ENCODE results near the gene ARAP3. TPM values are rescaled to one million over a fixed set of nuclear protein-coding genes. Genes with fewer than 3 reads are reported as not detected.
A peak's percentile ranks its signal among the peaks of the same experiment; 100 is the strongest.
"Not testable (repeated sequence)": the region's sequence is repeated elsewhere in the genome, so short reads cannot be mapped to it uniquely, and the experiment has no call there.

The ARAP3 gene, protein sequence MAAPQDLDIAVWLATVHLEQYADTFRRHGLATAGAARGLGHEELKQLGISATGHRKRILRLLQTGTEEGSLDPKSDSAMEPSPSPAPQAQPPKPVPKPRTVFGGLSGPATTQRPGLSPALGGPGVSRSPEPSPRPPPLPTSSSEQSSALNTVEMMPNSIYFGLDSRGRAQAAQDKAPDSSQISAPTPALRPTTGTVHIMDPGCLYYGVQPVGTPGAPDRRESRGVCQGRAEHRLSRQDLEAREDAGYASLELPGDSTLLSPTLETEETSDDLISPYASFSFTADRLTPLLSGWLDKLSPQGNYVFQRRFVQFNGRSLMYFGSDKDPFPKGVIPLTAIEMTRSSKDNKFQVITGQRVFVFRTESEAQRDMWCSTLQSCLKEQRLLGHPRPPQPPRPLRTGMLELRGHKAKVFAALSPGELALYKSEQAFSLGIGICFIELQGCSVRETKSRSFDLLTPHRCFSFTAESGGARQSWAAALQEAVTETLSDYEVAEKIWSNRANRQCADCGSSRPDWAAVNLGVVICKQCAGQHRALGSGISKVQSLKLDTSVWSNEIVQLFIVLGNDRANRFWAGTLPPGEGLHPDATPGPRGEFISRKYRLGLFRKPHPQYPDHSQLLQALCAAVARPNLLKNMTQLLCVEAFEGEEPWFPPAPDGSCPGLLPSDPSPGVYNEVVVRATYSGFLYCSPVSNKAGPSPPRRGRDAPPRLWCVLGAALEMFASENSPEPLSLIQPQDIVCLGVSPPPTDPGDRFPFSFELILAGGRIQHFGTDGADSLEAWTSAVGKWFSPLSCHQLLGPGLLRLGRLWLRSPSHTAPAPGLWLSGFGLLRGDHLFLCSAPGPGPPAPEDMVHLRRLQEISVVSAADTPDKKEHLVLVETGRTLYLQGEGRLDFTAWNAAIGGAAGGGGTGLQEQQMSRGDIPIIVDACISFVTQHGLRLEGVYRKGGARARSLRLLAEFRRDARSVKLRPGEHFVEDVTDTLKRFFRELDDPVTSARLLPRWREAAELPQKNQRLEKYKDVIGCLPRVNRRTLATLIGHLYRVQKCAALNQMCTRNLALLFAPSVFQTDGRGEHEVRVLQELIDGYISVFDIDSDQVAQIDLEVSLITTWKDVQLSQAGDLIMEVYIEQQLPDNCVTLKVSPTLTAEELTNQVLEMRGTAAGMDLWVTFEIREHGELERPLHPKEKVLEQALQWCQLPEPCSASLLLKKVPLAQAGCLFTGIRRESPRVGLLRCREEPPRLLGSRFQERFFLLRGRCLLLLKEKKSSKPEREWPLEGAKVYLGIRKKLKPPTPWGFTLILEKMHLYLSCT (N-terminal part only)
- 6.8 TPM for total RNA-seq
- polyA plus RNA-seq (ENCODE audit: insufficient read depth in 1 of 8, insufficient read length in 8 of 8, low replicate concordance in 1 of 8): 10 to 100 TPM; 12.8 to 19.3 (median 14.1) TPM
- long read RNA-seq, donor 1, full-length matches to known transcripts: 1 of 1 reads
- long read RNA-seq, donor 1, partial matches to known transcripts: 0 of 1 reads
- long read RNA-seq, donor 1, other reads (novel, unspliced or antisense): 0 of 1 reads
- long read RNA-seq, donor 2: 0 reads
- long read RNA-seq, donor 3: 0 reads
- long read RNA-seq, donor 4: 0 reads
- long read RNA-seq, donor 5: 0 reads
- long read RNA-seq, donor 6: 0 reads
- long read RNA-seq, donor 7: 0 reads
- long read RNA-seq, donor 8: 0 reads
- long read RNA-seq, donor 9: 0 reads
- long read RNA-seq, donor 10: 0 reads
- long read RNA-seq, donor 11, full-length matches to known transcripts: 1 of 1 reads
- long read RNA-seq, donor 11, partial matches to known transcripts: 0 of 1 reads
- long read RNA-seq, donor 11, other reads (novel, unspliced or antisense): 0 of 1 reads

DNA sequence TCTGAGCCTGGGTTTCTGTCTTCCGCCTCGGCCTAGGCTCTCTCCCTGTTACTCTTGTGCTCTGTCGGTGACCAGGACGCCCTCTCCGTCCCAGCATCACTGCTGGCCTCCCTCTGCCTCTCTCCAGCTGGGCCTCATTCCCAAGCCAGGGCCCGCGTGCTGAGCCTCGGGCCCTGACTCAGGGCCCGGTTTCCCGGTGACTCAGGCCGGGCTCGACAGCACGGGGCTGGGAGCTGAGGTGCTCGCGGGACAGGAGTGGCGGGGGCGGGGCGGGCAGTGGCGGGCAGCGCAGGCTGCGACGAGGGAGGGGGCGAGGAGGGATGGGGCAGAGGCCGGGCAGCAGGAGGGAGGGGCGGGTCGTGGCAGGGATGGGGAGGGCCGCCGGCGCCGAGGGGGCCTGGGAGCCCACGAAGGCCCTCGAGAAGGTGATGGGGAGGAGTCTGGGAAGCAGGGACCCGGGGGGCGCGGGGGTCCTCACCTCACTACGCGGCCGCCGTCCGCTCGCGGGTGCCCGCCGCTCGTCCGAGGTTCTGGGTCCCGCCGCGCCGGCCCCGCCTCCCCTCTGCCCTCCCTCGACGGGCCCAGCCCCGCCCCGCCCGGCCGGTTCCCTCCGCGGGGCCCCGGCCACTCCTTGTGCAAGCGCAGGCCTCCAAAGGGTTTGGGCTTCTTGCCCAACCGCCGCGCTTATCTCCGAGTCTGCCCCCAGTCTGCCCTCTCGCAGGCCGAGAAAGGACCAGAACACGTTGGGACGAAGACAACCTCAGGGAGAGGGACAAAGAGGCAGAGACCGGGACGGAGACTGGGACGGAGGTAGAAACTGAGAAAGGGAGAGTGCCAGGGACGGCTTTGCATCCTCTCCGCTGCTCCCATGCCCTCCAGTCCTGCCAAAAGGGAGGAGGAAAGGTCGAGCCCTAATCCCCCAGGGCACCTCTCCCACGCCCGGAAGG, at the start of gene ARAP3:
ARAP3 (minus strand) TSS at position 536 of the 947 bp plus-strand sequence. CDS start 1,744 bp downstream, outside the sequence.
- peak within 1 kb of the TSS; percentile 31 for H3K4me3 ChIP-seq (ENCODE audit: low read length)
- DNase-seq: peak; percentile 74
- 2% methylated on average over 64 of the region's 77 CpGs for WGBS (ENCODE audit: insufficient coverage)
- peaks cover 8% of the 10 kb centered on the region for H3K27me3 ChIP-seq (ENCODE audit: control insufficient read depth, insufficient read depth, low read length)
- peaks cover 30% of the 10 kb centered on the region for H3K4me1 ChIP-seq (ENCODE audit: control insufficient read depth, insufficient read depth, low read length)
- no peaks in the 10 kb centered on the region for H3K9me3 ChIP-seq (replicated peaks; ENCODE audit: control insufficient read depth, low read depth, low read length)
- peak within 1 kb of the TSS; percentile 86 for H3K27ac ChIP-seq (ENCODE audit: low read length)
- H3K36me3 ChIP-seq (ENCODE audit: control insufficient read depth, insufficient read depth, low read length): no peaks in the 10 kb centered on the region

DNA sequence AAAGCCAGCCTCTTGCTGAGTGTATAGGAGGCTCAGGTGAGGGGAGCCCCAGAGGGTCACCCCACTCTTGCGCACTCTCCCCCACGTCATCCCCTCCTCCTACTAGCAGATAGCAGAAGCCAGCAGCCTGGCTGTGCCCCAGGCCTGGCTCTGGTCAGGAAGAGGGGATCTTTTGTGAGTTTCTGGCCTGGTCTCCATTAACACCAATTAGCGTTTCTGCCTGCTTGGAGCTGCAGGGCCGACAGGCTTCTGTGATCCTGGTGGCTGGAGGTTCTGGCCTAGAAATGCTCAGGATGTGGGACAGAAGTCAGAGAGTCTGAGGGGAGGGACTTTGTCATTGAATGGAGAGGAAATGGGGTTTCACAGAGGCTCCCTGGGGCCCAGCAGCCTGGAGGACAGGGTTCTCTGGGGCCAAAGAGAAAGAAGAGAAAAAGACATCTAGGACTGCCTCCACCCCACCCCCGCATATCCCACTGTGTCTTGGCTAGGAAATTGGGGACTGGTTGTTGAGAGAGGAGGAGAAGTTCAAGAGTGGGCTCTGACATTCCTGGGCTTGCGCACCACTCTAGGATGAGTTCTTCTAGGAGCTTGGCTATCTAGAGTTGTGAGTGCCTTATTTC, 47.5 kb upstream of the ARAP3 start:
- Histone ChIP-seq H3K4me1 (ENCODE audit: control insufficient read depth, insufficient read depth, low read length) (no peaks in the 10 kb centered on the region), H3K9me3 (replicated peaks; ENCODE audit: control insufficient read depth, low read depth, low read length) (no peaks in the 10 kb centered on the region), H3K36me3 (ENCODE audit: control insufficient read depth, insufficient read depth, low read length) (no peaks in the 10 kb centered on the region), H3K4me3 (ENCODE audit: low read length) (no peak overlapping the region), H3K27ac (ENCODE audit: low read length) (no peak overlapping the region), H3K27me3 (ENCODE audit: control insufficient read depth, insufficient read depth, low read length) (peaks cover 2% of the 10 kb centered on the region)
- no peak for DNase-seq
- WGBS (ENCODE audit: insufficient coverage): 17% methylated on average over 2 of the region's 6 CpGs

DNA sequence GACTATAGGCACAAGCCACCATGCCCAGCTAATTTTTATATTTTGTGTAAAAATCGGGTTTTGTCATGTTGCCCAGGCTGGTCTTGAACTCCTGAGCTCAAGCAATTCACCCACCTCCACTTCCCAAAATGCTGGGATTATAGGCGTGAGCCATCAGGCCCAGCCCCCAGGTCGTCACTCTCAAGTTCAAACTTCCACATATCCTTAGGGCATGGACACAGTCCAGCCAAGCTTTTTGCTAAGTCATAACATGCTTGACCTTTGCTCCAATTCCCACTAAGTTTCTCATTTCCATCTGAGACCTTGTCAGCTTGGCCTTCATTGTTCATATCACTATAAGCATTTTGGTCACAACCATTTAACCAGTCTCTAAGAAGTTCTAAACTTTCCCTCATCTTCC, 43.9 kb upstream of the ARAP3 start:
- Histone ChIP-seq H3K4me3 (ENCODE audit: low read length) (no peak overlapping the region), H3K4me1 (ENCODE audit: control insufficient read depth, insufficient read depth, low read length) (no peaks in the 10 kb centered on the region), H3K36me3 (ENCODE audit: control insufficient read depth, insufficient read depth, low read length) (no peaks in the 10 kb centered on the region), H3K27ac (ENCODE audit: low read length) (no peak overlapping the region), H3K27me3 (ENCODE audit: control insufficient read depth, insufficient read depth, low read length) (peaks cover 2% of the 10 kb centered on the region), H3K9me3 (replicated peaks; ENCODE audit: control insufficient read depth, low read depth, low read length) (no peaks in the 10 kb centered on the region)
- 43% methylated on average over 2 of the region's 3 CpGs for WGBS (ENCODE audit: insufficient coverage)
- DNase-seq: no peak

DNA sequence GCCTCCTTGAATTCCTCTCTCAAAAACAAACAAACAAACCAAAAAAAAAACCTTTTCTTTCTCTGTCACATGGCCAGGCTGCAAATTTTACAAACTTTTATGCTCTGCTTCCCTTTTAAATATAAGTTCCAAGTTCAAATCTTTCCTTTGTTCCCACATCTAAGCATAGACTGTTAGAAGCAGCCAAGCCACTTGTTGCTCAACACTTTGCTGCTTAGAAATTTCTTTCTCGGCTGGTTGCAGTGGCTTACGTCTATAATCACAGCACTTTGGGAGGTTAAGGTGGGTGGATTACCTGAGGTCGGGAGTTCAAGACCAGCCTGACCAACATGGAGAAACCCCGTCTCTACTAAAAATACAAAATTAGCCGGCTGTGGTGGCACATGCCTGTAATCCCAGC, 43.1 kb upstream of the ARAP3 start:
- H3K27ac ChIP-seq (ENCODE audit: low read length); H3K27me3 ChIP-seq (ENCODE audit: control insufficient read depth, insufficient read depth, low read length); H3K4me3 ChIP-seq (ENCODE audit: low read length); H3K9me3 ChIP-seq (replicated peaks; ENCODE audit: control insufficient read depth, low read depth, low read length); DNase-seq; H3K4me1 ChIP-seq (ENCODE audit: control insufficient read depth, insufficient read depth, low read length); H3K36me3 ChIP-seq (ENCODE audit: control insufficient read depth, insufficient read depth, low read length): not testable (repeated sequence)
- no CpG with 5 or more reads among the region's 5 CpGs for WGBS (ENCODE audit: insufficient coverage)

DNA sequence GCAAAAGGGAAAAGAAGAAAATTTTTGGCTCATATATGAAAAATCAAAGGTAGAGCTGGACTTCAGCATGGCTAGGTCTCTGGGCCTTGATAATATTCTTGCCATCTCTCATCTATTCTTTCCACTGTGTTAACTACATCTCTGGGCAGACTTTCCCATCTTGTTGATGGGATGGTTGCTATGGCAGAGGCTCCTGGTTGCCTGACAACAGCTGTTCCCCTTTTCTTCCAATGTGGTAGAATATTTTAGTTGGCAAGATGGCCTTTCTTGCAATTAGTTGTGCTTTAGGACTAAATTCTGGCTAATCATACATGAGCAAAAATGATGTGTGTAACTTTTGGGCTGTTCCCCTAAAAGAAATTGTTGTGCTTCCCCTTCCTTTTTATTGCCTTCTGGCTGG, 40.2 kb upstream of the ARAP3 start:
- Histone ChIP-seq H3K27me3 (ENCODE audit: control insufficient read depth, insufficient read depth, low read length) (peaks cover 4% of the 10 kb centered on the region), H3K27ac (ENCODE audit: low read length) (no peak overlapping the region), H3K36me3 (ENCODE audit: control insufficient read depth, insufficient read depth, low read length) (no peaks in the 10 kb centered on the region), H3K4me3 (ENCODE audit: low read length) (no peak overlapping the region), H3K4me1 (ENCODE audit: control insufficient read depth, insufficient read depth, low read length) (no peaks in the 10 kb centered on the region), H3K9me3 (replicated peaks; ENCODE audit: control insufficient read depth, low read depth, low read length) (no peaks in the 10 kb centered on the region)
- DNase-seq: no peak

DNA sequence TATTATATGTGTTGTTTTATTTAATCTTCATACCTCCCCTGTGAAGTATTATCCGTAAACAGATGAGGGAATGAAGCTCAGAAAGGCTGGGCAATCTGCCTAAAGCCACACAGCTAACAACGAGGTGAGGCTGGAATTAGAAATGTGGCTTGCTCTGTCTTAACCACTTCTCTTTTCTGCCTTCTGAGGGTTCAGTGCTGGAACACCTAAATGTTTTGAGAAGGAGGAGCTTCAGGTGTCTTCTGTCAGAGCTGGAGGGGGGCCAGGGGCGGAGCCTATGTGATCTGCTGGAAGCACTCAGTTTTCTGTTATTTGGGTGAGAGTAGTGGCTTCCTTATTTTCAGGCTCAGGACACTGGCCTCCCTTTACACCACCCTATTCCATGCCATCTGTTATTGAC, 35.0 kb upstream of the ARAP3 start:
- H3K27ac ChIP-seq (ENCODE audit: low read length): no peak overlapping the region

DNA sequence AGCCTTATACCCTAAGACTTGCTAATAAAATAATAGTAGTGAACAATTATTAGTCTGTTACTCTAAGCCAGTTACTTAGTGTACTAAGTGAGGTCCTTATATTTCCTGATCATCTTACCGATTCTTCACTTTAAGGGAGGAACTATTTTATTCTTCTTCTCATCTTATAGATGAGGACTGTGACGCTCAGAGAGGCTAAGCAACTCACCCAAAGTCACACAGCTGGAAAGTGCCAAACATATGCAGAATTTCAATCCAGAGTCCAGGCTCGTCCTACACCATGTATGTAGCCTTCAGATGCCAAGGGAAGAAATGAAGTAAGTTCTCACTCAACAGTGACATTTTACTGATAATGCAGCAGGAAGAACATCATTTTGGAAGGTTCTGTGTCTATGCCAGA, 34.4 kb upstream of the ARAP3 start:
- no peaks in the 10 kb centered on the region for H3K36me3 ChIP-seq (ENCODE audit: control insufficient read depth, insufficient read depth, low read length)
- WGBS (ENCODE audit: insufficient coverage): no CpG with 5 or more reads among the region's 3 CpGs
- H3K9me3 ChIP-seq (replicated peaks; ENCODE audit: control insufficient read depth, low read depth, low read length): no peaks in the 10 kb centered on the region
- DNase-seq: no peak
- H3K27me3 ChIP-seq (ENCODE audit: control insufficient read depth, insufficient read depth, low read length): peaks cover 7% of the 10 kb centered on the region
- no peak overlapping the region for H3K4me3 ChIP-seq (ENCODE audit: low read length)
- no peaks in the 10 kb centered on the region for H3K4me1 ChIP-seq (ENCODE audit: control insufficient read depth, insufficient read depth, low read length)
- H3K27ac ChIP-seq (ENCODE audit: low read length): no peak overlapping the region

More for the DNA sequence above, 35.0 kb upstream of the ARAP3 start:
- no peaks in the 10 kb centered on the region for H3K9me3 ChIP-seq (replicated peaks; ENCODE audit: control insufficient read depth, low read depth, low read length)
- no peaks in the 10 kb centered on the region for H3K4me1 ChIP-seq (ENCODE audit: control insufficient read depth, insufficient read depth, low read length)
- no peak for DNase-seq
- no peaks in the 10 kb centered on the region for H3K36me3 ChIP-seq (ENCODE audit: control insufficient read depth, insufficient read depth, low read length)
- WGBS (ENCODE audit: insufficient coverage): no CpG with 5 or more reads among the region's 3 CpGs
- no peak overlapping the region for H3K4me3 ChIP-seq (ENCODE audit: low read length)
- peaks cover 7% of the 10 kb centered on the region for H3K27me3 ChIP-seq (ENCODE audit: control insufficient read depth, insufficient read depth, low read length)

DNA sequence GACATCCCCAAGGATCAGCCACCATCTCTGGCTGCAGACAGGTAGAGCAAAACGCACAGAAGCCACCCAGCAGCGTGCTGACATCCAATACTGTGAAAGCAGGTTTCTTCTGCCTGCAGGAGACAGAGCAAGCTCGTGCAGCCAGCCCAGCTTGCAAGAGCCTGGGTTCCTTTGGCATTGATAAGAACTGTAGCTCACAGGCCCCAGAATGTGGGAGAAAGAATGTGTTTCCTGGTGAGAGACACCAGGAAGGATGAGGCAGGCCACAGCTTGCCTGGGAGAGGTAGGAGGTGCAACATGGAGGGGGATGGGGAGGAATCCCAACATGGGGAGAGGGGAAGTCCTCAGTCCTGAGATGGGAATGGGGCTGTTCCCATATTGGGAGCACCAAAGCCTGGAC, 34.0 kb upstream of the ARAP3 start:
- Histone ChIP-seq H3K9me3 (replicated peaks; ENCODE audit: control insufficient read depth, low read depth, low read length) (no peaks in the 10 kb centered on the region), H3K36me3 (ENCODE audit: control insufficient read depth, insufficient read depth, low read length) (no peaks in the 10 kb centered on the region), H3K27ac (ENCODE audit: low read length) (no peak overlapping the region), H3K4me3 (ENCODE audit: low read length) (no peak overlapping the region), H3K4me1 (ENCODE audit: control insufficient read depth, insufficient read depth, low read length) (no peaks in the 10 kb centered on the region), H3K27me3 (ENCODE audit: control insufficient read depth, insufficient read depth, low read length) (peaks cover 7% of the 10 kb centered on the region)
- no peak for DNase-seq
- WGBS (ENCODE audit: insufficient coverage): 21% methylated on average over 3 of the region's 3 CpGs

Measured in muscle of leg (tissue), 16 donors.